Spleen (tissue), 7 donors: ENCODE measurements around the gene UGT1A10.

Source experiments
- CTCF ChIP-seq, 11 experiments: fragments of 200-600 bp in 7 of 11; fragments of 450-650 bp in 4 of 11; sonication (generic) in 4 of 11; IDR thresholded peaks in 8 of 11; conservative IDR thresholded peaks in 3 of 11; 1 replicate in 7 of 11; 2 replicates in 4 of 11; pipeline versions ENCODE4 v1.4.0 to v1.8.0; 2016 to 2021; ENCODE audit warnings: antibody characterized with exemption in 11 of 11, inconsistent platforms in 4 of 11, mild to moderate bottlenecking in 1 of 11
- POLR2A ChIP-seq, 3 donors: fragments of 450-650 bp; IDR thresholded peaks; one replicate each; pipeline ENCODE4 v1.5.1; 2017; ENCODE audit warnings: antibody characterized with exemption in 3 of 3, mild to moderate bottlenecking in 1 of 3
- POLR2AphosphoS5 ChIP-seq, 3 donors: sonication (generic); formaldehyde crosslinking; IDR thresholded peaks; one replicate each; pipeline ENCODE4 v1.5.1; 2017; ENCODE audit warnings: antibody characterized with exemption in 3 of 3
- donor health status: DM: no; HTN: no; CAD: no; lungs with moderate emphysema.
- donor health status: DM: no; HTN: no; CAD: no.
- donor health status: DM: no; HTN: no; CAD: no.

- no peak for TF ChIP-seq CTCF (IDR thresholded peaks at IDR 0.05 in 8 of 11, conservative IDR thresholded peaks at IDR 0.05 in 3 of 11)
- TF ChIP-seq POLR2A (IDR thresholded peaks at IDR 0.05) = no peak
- no peak for TF ChIP-seq POLR2AphosphoS5 (IDR thresholded peaks at IDR 0.05)
Measured at GRCh38 chr2:233761040-233761769, 125.0 kb downstream of the UGT1A10 start.
